Vagina (tissue), 2 donors: ENCODE results near the gene CABCOCO1. TPM values are rescaled to one million over a fixed set of nuclear protein-coding genes. Genes with fewer than 3 reads are reported as not detected.
"Not testable (repeated sequence)": the region's sequence is repeated elsewhere in the genome, so short reads cannot be mapped to it uniquely, and the experiment has no call there.

ENCODE experiments used
- DNase-seq, 2 donors: peaks; one replicate each; pipeline ENCODE4 v3.0.0-alpha.2; 2017; ENCODE audit errors: extremely low spot score in 2 of 2
- H3K27ac ChIP-seq: fragments of 200-600 bp; sonication (generic); one replicate; pipeline ENCODE4 v1.5.1; 2019
- H3K27me3 ChIP-seq: fragments of 200-600 bp; sonication (generic); one replicate; pipeline ENCODE4 v1.5.1; 2019
- H3K36me3 ChIP-seq, 2 donors: fragments of 200-600 bp; sonication (generic); one replicate each; pipeline ENCODE4 v1.5.1; 2017 to 2019
- H3K4me1 ChIP-seq: fragments of 200-600 bp; sonication (generic); one replicate; pipeline ENCODE4 v1.5.1; 2019
- H3K4me3 ChIP-seq, 2 donors: fragments of 200-600 bp; sonication (generic); 1 replicate in 1 of 2; 2 replicates in 1 of 2; pipeline ENCODE4 v1.5.1; 2016 to 2019
- H3K9me3 ChIP-seq: fragments of 200-600 bp; sonication (generic); one replicate; pipeline ENCODE4 v1.5.1; 2019
- POLR2A ChIP-seq, 2 donors: fragments of 450-650 bp; IDR thresholded peaks; one replicate each; pipeline ENCODE4 v1.6.1; 2017; ENCODE audit warnings: antibody characterized with exemption in 2 of 2, mild to moderate bottlenecking in 2 of 2, moderate library complexity in 2 of 2
- POLR2AphosphoS5 ChIP-seq, 2 donors: sonication (generic); formaldehyde crosslinking; IDR thresholded peaks; one replicate each; pipeline ENCODE4 v1.9.0; 2017; ENCODE audit warnings: antibody characterized with exemption in 2 of 2, mild to moderate bottlenecking in 2 of 2, low read depth in 1 of 2; ENCODE audit not compliant: insufficient read depth in 1 of 2
- intact Hi-C: fragments of 100-400 bp; cut with DNase I; formaldehyde crosslinking; loops from one replicate; pipeline ENCODE4 v1.15.1; 2023
- total RNA-seq: library from RNA; depleted of rRNA; stranded (reverse); fragments of >200 nt; gene quantifications from one replicate; pipeline ENCODE4 v1.2.3, GENCODE V29; 2016
- TF ChIP-seq, protein P1 (sequence below), 3 experiments: fragments of 450-650 bp in 2 of 3; fragments of 200-600 bp in 1 of 3; sonication (generic) in 1 of 3; IDR thresholded peaks; one replicate each; pipeline ENCODE4 v1.5.1; 2017 to 2019; ENCODE audit warnings: antibody characterized with exemption in 3 of 3, mild to moderate bottlenecking in 2 of 3, moderate library complexity in 2 of 3

The CABCOCO1 gene
- total RNA-seq, 1 donor from 2014 or later, result not detected

- no peak for DNase-seq
- Histone ChIP-seq H3K9me3 (no peaks in the 10 kb centered on the region), H3K4me3 (no peak overlapping the region), H3K27me3 (no peaks in the 10 kb centered on the region), H3K36me3 (no peaks in the 10 kb centered on the region), H3K4me1 (no peaks in the 10 kb centered on the region), H3K27ac (no peak overlapping the region)
- TF ChIP-seq POLR2AphosphoS5 (IDR thresholded peaks at IDR 0.05; ENCODE audit: insufficient read depth in 1 of 2, low read depth in 1 of 2) (no peak), POLR2A (IDR thresholded peaks at IDR 0.05) (no peak)
- TF ChIP-seq, protein P1, sequence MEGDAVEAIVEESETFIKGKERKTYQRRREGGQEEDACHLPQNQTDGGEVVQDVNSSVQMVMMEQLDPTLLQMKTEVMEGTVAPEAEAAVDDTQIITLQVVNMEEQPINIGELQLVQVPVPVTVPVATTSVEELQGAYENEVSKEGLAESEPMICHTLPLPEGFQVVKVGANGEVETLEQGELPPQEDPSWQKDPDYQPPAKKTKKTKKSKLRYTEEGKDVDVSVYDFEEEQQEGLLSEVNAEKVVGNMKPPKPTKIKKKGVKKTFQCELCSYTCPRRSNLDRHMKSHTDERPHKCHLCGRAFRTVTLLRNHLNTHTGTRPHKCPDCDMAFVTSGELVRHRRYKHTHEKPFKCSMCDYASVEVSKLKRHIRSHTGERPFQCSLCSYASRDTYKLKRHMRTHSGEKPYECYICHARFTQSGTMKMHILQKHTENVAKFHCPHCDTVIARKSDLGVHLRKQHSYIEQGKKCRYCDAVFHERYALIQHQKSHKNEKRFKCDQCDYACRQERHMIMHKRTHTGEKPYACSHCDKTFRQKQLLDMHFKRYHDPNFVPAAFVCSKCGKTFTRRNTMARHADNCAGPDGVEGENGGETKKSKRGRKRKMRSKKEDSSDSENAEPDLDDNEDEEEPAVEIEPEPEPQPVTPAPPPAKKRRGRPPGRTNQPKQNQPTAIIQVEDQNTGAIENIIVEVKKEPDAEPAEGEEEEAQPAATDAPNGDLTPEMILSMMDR (IDR thresholded peaks at IDR 0.05), result no peak
- intact Hi-C loops, result no loop called here
These were observed 26.0 kb downstream of the CABCOCO1 start for GRCh38 chr10:61688551-61689308.

GRCh38 chr10:61691667-61692066, 28.9 kb downstream of the CABCOCO1 start:
- H3K9me3 ChIP-seq, H3K27me3 ChIP-seq, H3K4me1 ChIP-seq, DNase-seq, H3K4me3 ChIP-seq, intact Hi-C loops, H3K27ac ChIP-seq, H3K36me3 ChIP-seq: not testable (repeated sequence)

GRCh38 chr10:61692447-61693010, 29.8 kb downstream of the CABCOCO1 start:
- Histone ChIP-seq H3K4me3 (no peak overlapping the region), H3K27me3 (no peaks in the 10 kb centered on the region), H3K36me3 (no peaks in the 10 kb centered on the region), H3K4me1 (no peaks in the 10 kb centered on the region), H3K27ac (no peak overlapping the region), H3K9me3 (no peaks in the 10 kb centered on the region)
- DNase-seq, result no peak
- intact Hi-C loops, result no loop called here
- TF ChIP-seq POLR2A (IDR thresholded peaks at IDR 0.05), result no peak
- TF ChIP-seq, protein P1 (IDR thresholded peaks at IDR 0.05), result no peak
- no peak for TF ChIP-seq POLR2AphosphoS5 (IDR thresholded peaks at IDR 0.05; ENCODE audit: insufficient read depth in 1 of 2, low read depth in 1 of 2)

GRCh38 chr10:61698968-61699655, 36.4 kb downstream of the CABCOCO1 start:
- H3K27me3 ChIP-seq, result no peaks in the 10 kb centered on the region
- no peaks in the 10 kb centered on the region for H3K36me3 ChIP-seq
- no peaks in the 10 kb centered on the region for H3K9me3 ChIP-seq
- no peaks in the 10 kb centered on the region for H3K4me1 ChIP-seq
- TF ChIP-seq, protein P1 (IDR thresholded peaks at IDR 0.05), result no peak
- no peak for TF ChIP-seq POLR2A (IDR thresholded peaks at IDR 0.05)
- no peak for TF ChIP-seq POLR2AphosphoS5 (IDR thresholded peaks at IDR 0.05; ENCODE audit: insufficient read depth in 1 of 2, low read depth in 1 of 2)
- intact Hi-C loops, result no loop called here
- H3K4me3 ChIP-seq, result no peak overlapping the region
- DNase-seq, result no peak
- no peak overlapping the region for H3K27ac ChIP-seq

- no peak for DNase-seq
- TF ChIP-seq, protein P1 (IDR thresholded peaks at IDR 0.05), result no peak
- TF ChIP-seq POLR2AphosphoS5 (IDR thresholded peaks at IDR 0.05; ENCODE audit: insufficient read depth in 1 of 2, low read depth in 1 of 2) (no peak), POLR2A (IDR thresholded peaks at IDR 0.05) (no peak)
- intact Hi-C loops, result no loop called here
- no peaks in the 10 kb centered on the region for H3K36me3 ChIP-seq
- H3K27ac ChIP-seq, result no peak overlapping the region
- no peak overlapping the region for H3K4me3 ChIP-seq
- no peaks in the 10 kb centered on the region for H3K27me3 ChIP-seq
- no peaks in the 10 kb centered on the region for H3K4me1 ChIP-seq
- H3K9me3 ChIP-seq, result no peaks in the 10 kb centered on the region
These were observed 38.5 kb downstream of the CABCOCO1 start for GRCh38 chr10:61701055-61701705.
